Panc1 (cell line): ENCODE results near the gene RWDD2A.

ENCODE experiments used
- CTCF ChIP-seq: fragments of 450-650 bp; IDR thresholded peaks from 2 replicates; pipeline ENCODE4 v1.5.1; 2017; ENCODE audit warnings: mild to moderate bottlenecking
- REST ChIP-seq, 2 experiments: IDR thresholded peaks; 2 replicates each; pipeline ENCODE4 v1.6.1; 2011 to 2012; ENCODE audit warnings: low read depth in 2 of 2, control low read depth in 1 of 2, low read length in 1 of 2, mild to moderate bottlenecking in 1 of 2, moderate library complexity in 1 of 2; ENCODE audit not compliant: insufficient read depth in 1 of 2

GRCh38 chr6:83199863-83200225 lies 6.7 kb downstream of the RWDD2A start:
- TF ChIP-seq CTCF (no peak), REST (IDR thresholded peaks at IDR 0.05; ENCODE audit: insufficient read depth in 1 of 2, low read depth in 2 of 2, low read length in 1 of 2) (no peak)
